IMR-90 (cell line): ENCODE results near the gene LUC7L3. TPM values are rescaled to one million over a fixed set of nuclear protein-coding genes. Genes with fewer than 3 reads are reported as not detected.

Source experiments
- ATAC-seq: fragments of 200-7000 bp; cut with Tn5 transposase; 2 replicates; pipeline ENCODE4 v1.9.1; 2020; ENCODE audit warnings: low read depth, mild to moderate bottlenecking, moderate library complexity
- BruUV-seq: library from RNA; stranded (reverse); fragments of 400-500 nt; replicated peaks from 2 replicates; lab custom pipeline; 2021; lab: Mats Ljungman, UMichigan
- CTCF ChIA-PET: fragments of 300-600 bp; formaldehyde crosslinking; extraction: SDS; loops from one replicate; lab custom pipeline; 2021; ENCODE audit warnings: antibody characterized with exemption; lab: Yijun Ruan, JAX
- POLR2A ChIA-PET: fragments of 300-600 bp; sonication (Branson Sonifier 250); formaldehyde crosslinking; loops from one replicate; lab custom pipeline; 2022; ENCODE audit warnings: antibody characterized with exemption; ENCODE audit not compliant: unreplicated experiment; lab: Charles Lee
- DNase-seq: peaks from one replicate; pipeline ENCODE4 v3.0.0; 2013
- H2AFZ ChIP-seq: replicated peaks from 2 replicates; pipeline ENCODE3; 2013; ENCODE audit warnings: low read length, mild to moderate bottlenecking; ENCODE audit not compliant: poor library complexity
- H2AK5ac ChIP-seq: 2 replicates; pipeline ENCODE4 v1.6.1; 2013; ENCODE audit warnings: low read depth, low read length, inconsistent platforms
- H2AK9ac ChIP-seq: replicated peaks from 2 replicates; pipeline ENCODE3; 2013; ENCODE audit warnings: mild to moderate bottlenecking, low read depth, low read length, moderate library complexity; ENCODE audit not compliant: poor library complexity
- H2BK120ac ChIP-seq: 2 replicates; pipeline ENCODE4 v1.6.1; 2013; ENCODE audit warnings: low read depth, low read length, inconsistent platforms
- H2BK15ac ChIP-seq: 3 replicates; pipeline ENCODE4 v1.6.1; 2013; ENCODE audit warnings: low read depth, low read length, inconsistent platforms
- H2BK20ac ChIP-seq: 2 replicates; pipeline ENCODE4 v1.6.1; 2013; ENCODE audit warnings: low read depth, mild to moderate bottlenecking, inconsistent platforms, low read length, moderate library complexity
- H2BK5ac ChIP-seq: 2 replicates; pipeline ENCODE4 v1.6.1; 2013; ENCODE audit warnings: mild to moderate bottlenecking, low read depth, low read length, inconsistent platforms; ENCODE audit not compliant: poor library complexity, severe bottlenecking
- H3K14ac ChIP-seq: replicated peaks from 2 replicates; pipeline ENCODE4 v1.6.1; 2013; ENCODE audit warnings: low read depth, low read length, inconsistent platforms
- H3K18ac ChIP-seq: 2 replicates; pipeline ENCODE4 v1.6.1; 2013; ENCODE audit warnings: low read depth, low read length, control low read depth
- H3K23ac ChIP-seq: 2 replicates; pipeline ENCODE4 v1.6.1; 2013; ENCODE audit warnings: low read depth, low read length, inconsistent platforms
- H3K27ac ChIP-seq: 2 replicates; pipeline ENCODE4 v1.5.1; 2013; ENCODE audit warnings: mild to moderate bottlenecking, control low read depth, low read length; ENCODE audit not compliant: insufficient read depth
- H3K27me3 ChIP-seq: 2 replicates; pipeline ENCODE4 v1.6.1; 2013; ENCODE audit warnings: low read length; ENCODE audit not compliant: control insufficient read depth, insufficient read depth
- H3K36me3 ChIP-seq: 2 replicates; pipeline ENCODE4 v1.6.1; 2013; ENCODE audit warnings: low read length, mixed read lengths; ENCODE audit not compliant: control insufficient read depth, insufficient read depth
- H3K4ac ChIP-seq: 2 replicates; pipeline ENCODE4 v1.6.1; 2013; ENCODE audit warnings: low read depth, low read length, inconsistent platforms
- H3K4me1 ChIP-seq: 2 replicates; pipeline ENCODE4 v1.6.1; 2013; ENCODE audit warnings: low read length, mixed read lengths; ENCODE audit not compliant: control insufficient read depth, insufficient read depth
- H3K4me2 ChIP-seq: 2 replicates; pipeline ENCODE4 v1.6.1; 2013; ENCODE audit warnings: low read depth, mild to moderate bottlenecking, control low read depth, low read length, moderate library complexity
- H3K4me3 ChIP-seq: 2 replicates; pipeline ENCODE4 v1.5.1; 2013; ENCODE audit warnings: low read depth, mild to moderate bottlenecking, control low read depth, low read length, moderate library complexity; ENCODE audit not compliant: insufficient read depth
- H3K56ac ChIP-seq: 2 replicates; pipeline ENCODE4 v1.6.1; 2013; ENCODE audit warnings: low read length, inconsistent platforms; ENCODE audit not compliant: insufficient read depth; ENCODE audit errors: extremely low read depth
- H3K79me1 ChIP-seq, 2 experiments: 2 replicates each; pipeline ENCODE4 v1.6.1; 2013; ENCODE audit warnings: low read length in 2 of 2, inconsistent platforms in 1 of 2, low read depth in 1 of 2
- H3K9ac ChIP-seq: 2 replicates; pipeline ENCODE4 v1.6.1; 2013; ENCODE audit warnings: low read depth, low read length, control low read depth
- H3K9me1 ChIP-seq: 2 replicates; pipeline ENCODE4 v1.6.1; 2013; ENCODE audit warnings: low read length, inconsistent platforms; ENCODE audit not compliant: insufficient read depth
- H3K9me3 ChIP-seq: 2 replicates; pipeline ENCODE4 v1.6.1; 2013; ENCODE audit warnings: low read length; ENCODE audit not compliant: control insufficient read depth, insufficient read depth
- H4K20me1 ChIP-seq: 2 replicates; pipeline ENCODE4 v1.6.1; 2013; ENCODE audit warnings: low read length, inconsistent platforms; ENCODE audit not compliant: insufficient read depth
- H4K5ac ChIP-seq: 2 replicates; pipeline ENCODE4 v1.6.1; 2013; ENCODE audit warnings: mild to moderate bottlenecking, low read depth, low read length, control low read depth
- H4K8ac ChIP-seq, 2 experiments: 2 replicates each; pipeline ENCODE4 v1.6.1; 2013; ENCODE audit warnings: low read depth in 2 of 2, low read length in 2 of 2, control low read depth in 1 of 2, inconsistent platforms in 1 of 2
- H4K91ac ChIP-seq: 2 replicates; pipeline ENCODE4 v1.6.1; 2013; ENCODE audit warnings: low read depth, low read length, inconsistent platforms; ENCODE audit not compliant: insufficient read depth
- BHLHE40 ChIP-seq: fragments of 150-350 bp; IDR thresholded peaks from 2 replicates; pipeline ENCODE4 v1.6.1; 2016; ENCODE audit warnings: mild to moderate bottlenecking, low read depth, low read length
- CEBPB ChIP-seq: IDR thresholded peaks from 2 replicates; pipeline ENCODE4 v1.6.1; 2012; ENCODE audit warnings: low read depth, low read length, improper control_type of control experiment
- CHD1 ChIP-seq: IDR thresholded peaks from 2 replicates; pipeline ENCODE4 v1.6.1; 2012; ENCODE audit warnings: low read depth, low read length, improper control_type of control experiment
- MAFK ChIP-seq: IDR thresholded peaks from 2 replicates; pipeline ENCODE4 v1.6.1; 2012; ENCODE audit warnings: low read depth, low read length, improper control_type of control experiment
- MAZ ChIP-seq: IDR thresholded peaks from 2 replicates; pipeline ENCODE4 v1.6.1; 2012; ENCODE audit warnings: low read depth, mild to moderate bottlenecking, low read length, improper control_type of control experiment, moderate library complexity, borderline replicate concordance
- MXI1 ChIP-seq: IDR thresholded peaks from 2 replicates; pipeline ENCODE4 v1.6.1; 2012; ENCODE audit warnings: low read depth, mild to moderate bottlenecking, low read length, moderate library complexity, borderline replicate concordance
- NFE2L2 ChIP-seq: fragments of 150-350 bp; IDR thresholded peaks from 2 replicates; pipeline ENCODE4 v1.6.1; 2016; ENCODE audit warnings: low read depth, mild to moderate bottlenecking, low read length
- POLR2A ChIP-seq: IDR thresholded peaks from 2 replicates; pipeline ENCODE4 v1.6.1; 2012; ENCODE audit warnings: mild to moderate bottlenecking, low read depth, low read length
- RCOR1 ChIP-seq: IDR thresholded peaks from 2 replicates; pipeline ENCODE4 v1.6.1; 2012; ENCODE audit warnings: mild to moderate bottlenecking, low read length, improper control_type of control experiment; ENCODE audit not compliant: insufficient replicate concordance
- RFX5 ChIP-seq: IDR thresholded peaks from 2 replicates; pipeline ENCODE4 v1.8.0; 2012; ENCODE audit warnings: low read depth, mild to moderate bottlenecking, low read length, moderate library complexity
- SMC3 ChIP-seq: fragments of 150-350 bp; IDR thresholded peaks from 2 replicates; pipeline ENCODE4 v1.6.1; 2016; ENCODE audit warnings: low read depth, mild to moderate bottlenecking, antibody characterized with exemption, low read length, moderate library complexity
- WGBS, 2 experiments: methylation state at CpG; one replicate each; pipeline versions ENCODE4 v1.1.5 to v1.1.7; 2013; ENCODE audit warnings: missing lambda C conversion rate in 2 of 2; ENCODE audit not compliant: insufficient read length in 1 of 2; ENCODE audit errors: extremely low coverage in 2 of 2; 5-methylcytosine and 5-hydroxymethylcytosine counted together
- dilution Hi-C: fragments of 300-500 bp; cut with HindIII; formaldehyde crosslinking; loops from one replicate; pipeline ENCODE4 v1.14.3; 2018; ENCODE audit warnings: low sequenced_read_pairs; ENCODE audit not compliant: unreplicated experiment
- in situ Hi-C: fragments of 300-500 bp; cut with MboI; formaldehyde crosslinking; loops from 3 replicates; pipeline ENCODE4 v1.14.3; 2019; ENCODE audit warnings: low sequenced_read_pairs, inconsistent platforms, mixed read lengths
- intact Hi-C: fragments of 100-400 bp; cut with micrococcal nuclease; formaldehyde crosslinking; loops from 2 replicates; pipeline ENCODE4 v1.10.0; 2022
- polyA plus RNA-seq, 3 experiments: library from polyadenylated mRNA; depleted of rRNA; stranded (reverse); fragments of >200 nt; gene quantifications; 2 replicates each; pipeline ENCODE4 v1.2.3, GENCODE V29; 2012; ENCODE audit warnings: low replicate concordance in 1 of 3
- total RNA-seq: library from RNA; depleted of rRNA; stranded (reverse); fragments of >200 nt; gene quantifications from 2 replicates; pipeline ENCODE4 v1.2.3, GENCODE V29; 2012
- TF ChIP-seq, protein P1 (sequence below): conservative IDR thresholded peaks from 2 replicates; pipeline ENCODE4 v1.5.1; 2012; ENCODE audit warnings: mild to moderate bottlenecking, low read depth, low read length, improper control_type of control experiment
- TF ChIP-seq, protein P2 (sequence below): fragments of 150-350 bp; IDR thresholded peaks from 2 replicates; pipeline ENCODE4 v1.6.1; 2017; ENCODE audit warnings: mild to moderate bottlenecking, antibody characterized with exemption, low read length, low read depth
- TF ChIP-seq, protein P3 (sequence below): fragments of 150-350 bp; IDR thresholded peaks from 2 replicates; pipeline ENCODE4 v1.6.1; 2016; ENCODE audit warnings: low read depth, mild to moderate bottlenecking, low read length, moderate library complexity, borderline replicate concordance

LUC7L3 gene
- total and polyA plus RNA-seq, 2 of the 4 experiments (the other 2 are of a cell fraction): 17.7 to 44.7 TPM

DNA sequence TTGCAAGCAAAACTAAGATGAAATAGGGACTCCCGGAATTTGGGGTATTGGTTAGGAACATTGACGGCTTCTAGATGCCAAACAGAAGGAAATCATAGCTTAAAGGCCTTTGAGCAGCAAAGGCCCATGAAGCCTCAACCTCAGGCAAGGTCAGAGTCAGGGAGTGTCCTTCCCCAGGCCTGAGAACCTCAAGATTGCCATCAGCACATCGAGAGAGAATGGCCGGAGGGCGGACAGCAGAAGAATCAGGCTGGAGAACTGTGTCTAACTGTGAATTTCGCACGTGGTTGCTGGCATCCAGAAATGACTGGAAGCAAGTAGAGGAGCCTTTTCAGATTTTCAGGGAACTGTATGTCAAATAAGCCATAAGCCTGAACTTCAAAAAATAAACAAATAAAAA, 72.7 kb downstream of the LUC7L3 start:
- Histone ChIP-seq H3K9me1 (no peaks in the 10 kb centered on the region), H3K79me1 (no peaks in the 10 kb centered on the region), H2BK5ac (no peak overlapping the region), H2AFZ (no peak overlapping the region), H3K4ac (no peak overlapping the region), H2BK20ac (no peak overlapping the region), H4K8ac (no peak overlapping the region), H2AK5ac (no peak overlapping the region), H3K4me3 (no peak overlapping the region), H3K14ac (no peak overlapping the region), H4K20me1 (no peaks in the 10 kb centered on the region), H3K36me3 (no peaks in the 10 kb centered on the region), H3K9me3 (no peaks in the 10 kb centered on the region), H4K5ac (no peak overlapping the region), H3K23ac (no peak overlapping the region), H2BK120ac (no peak overlapping the region), H3K4me1 (peaks cover 4% of the 10 kb centered on the region), H4K91ac (no peak overlapping the region), H2BK15ac (no peak overlapping the region), H3K27ac (no peak overlapping the region), H3K9ac (no peak overlapping the region), H3K4me2 (no peak overlapping the region), H3K18ac (no peak overlapping the region), H3K27me3 (peaks cover 2% of the 10 kb centered on the region), H2AK9ac (no peak overlapping the region), H3K56ac (no peak overlapping the region)
- ChIA-PET POLR2A (no interaction called here), CTCF (no interaction called here)
- WGBS, 2 experiments: 95% methylated on average over 3 of the region's 7 CpGs; no CpG with 5 or more reads in 1 of the 2 experiments
- BruUV-seq: no TSS peak
- TF ChIP-seq SMC3 (no peak), CEBPB (no peak), POLR2A (no peak), RCOR1 (no peak), MAZ (no peak), BHLHE40 (no peak), MAFK (no peak), RFX5 (no peak), MXI1 (no peak), NFE2L2 (no peak), CHD1 (no peak)
- TF ChIP-seq, protein P1, sequence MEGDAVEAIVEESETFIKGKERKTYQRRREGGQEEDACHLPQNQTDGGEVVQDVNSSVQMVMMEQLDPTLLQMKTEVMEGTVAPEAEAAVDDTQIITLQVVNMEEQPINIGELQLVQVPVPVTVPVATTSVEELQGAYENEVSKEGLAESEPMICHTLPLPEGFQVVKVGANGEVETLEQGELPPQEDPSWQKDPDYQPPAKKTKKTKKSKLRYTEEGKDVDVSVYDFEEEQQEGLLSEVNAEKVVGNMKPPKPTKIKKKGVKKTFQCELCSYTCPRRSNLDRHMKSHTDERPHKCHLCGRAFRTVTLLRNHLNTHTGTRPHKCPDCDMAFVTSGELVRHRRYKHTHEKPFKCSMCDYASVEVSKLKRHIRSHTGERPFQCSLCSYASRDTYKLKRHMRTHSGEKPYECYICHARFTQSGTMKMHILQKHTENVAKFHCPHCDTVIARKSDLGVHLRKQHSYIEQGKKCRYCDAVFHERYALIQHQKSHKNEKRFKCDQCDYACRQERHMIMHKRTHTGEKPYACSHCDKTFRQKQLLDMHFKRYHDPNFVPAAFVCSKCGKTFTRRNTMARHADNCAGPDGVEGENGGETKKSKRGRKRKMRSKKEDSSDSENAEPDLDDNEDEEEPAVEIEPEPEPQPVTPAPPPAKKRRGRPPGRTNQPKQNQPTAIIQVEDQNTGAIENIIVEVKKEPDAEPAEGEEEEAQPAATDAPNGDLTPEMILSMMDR: no peak
- TF ChIP-seq, protein P2, sequence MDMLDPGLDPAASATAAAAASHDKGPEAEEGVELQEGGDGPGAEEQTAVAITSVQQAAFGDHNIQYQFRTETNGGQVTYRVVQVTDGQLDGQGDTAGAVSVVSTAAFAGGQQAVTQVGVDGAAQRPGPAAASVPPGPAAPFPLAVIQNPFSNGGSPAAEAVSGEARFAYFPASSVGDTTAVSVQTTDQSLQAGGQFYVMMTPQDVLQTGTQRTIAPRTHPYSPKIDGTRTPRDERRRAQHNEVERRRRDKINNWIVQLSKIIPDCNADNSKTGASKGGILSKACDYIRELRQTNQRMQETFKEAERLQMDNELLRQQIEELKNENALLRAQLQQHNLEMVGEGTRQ: no peak
- TF ChIP-seq, protein P3, sequence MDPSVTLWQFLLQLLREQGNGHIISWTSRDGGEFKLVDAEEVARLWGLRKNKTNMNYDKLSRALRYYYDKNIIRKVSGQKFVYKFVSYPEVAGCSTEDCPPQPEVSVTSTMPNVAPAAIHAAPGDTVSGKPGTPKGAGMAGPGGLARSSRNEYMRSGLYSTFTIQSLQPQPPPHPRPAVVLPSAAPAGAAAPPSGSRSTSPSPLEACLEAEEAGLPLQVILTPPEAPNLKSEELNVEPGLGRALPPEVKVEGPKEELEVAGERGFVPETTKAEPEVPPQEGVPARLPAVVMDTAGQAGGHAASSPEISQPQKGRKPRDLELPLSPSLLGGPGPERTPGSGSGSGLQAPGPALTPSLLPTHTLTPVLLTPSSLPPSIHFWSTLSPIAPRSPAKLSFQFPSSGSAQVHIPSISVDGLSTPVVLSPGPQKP: no peak
- intact Hi-C loops (no loop called here), dilution Hi-C loops (no loop called here), in situ Hi-C loops (no loop called here)
- no peak for DNase-seq
- ATAC-seq: no peak
